Spinal cord (tissue), 10 donors: ENCODE measurements around the gene SUSD4. TPM values are rescaled to one million over a fixed set of nuclear protein-coding genes. Genes with fewer than 3 reads are reported as not detected.
A peak's percentile ranks its signal among the peaks of the same experiment; 100 is the strongest.

Experiments used
- DNase-seq, 6 donors: peaks; one replicate each; pipeline versions ENCODE4 v3.0.0 to v3.0.0-alpha.2; 2013 to 2015; ENCODE audit warnings: low spot score in 6 of 6, low read depth in 4 of 6
- H3K27ac ChIP-seq: one replicate; pipeline ENCODE4 v1.5.1; 2013; ENCODE audit warnings: low read depth, low read length, control low read depth
- H3K27me3 ChIP-seq: one replicate; pipeline ENCODE4 v1.6.1; 2013; ENCODE audit warnings: low read length; ENCODE audit not compliant: control insufficient read depth, insufficient read depth
- H3K36me3 ChIP-seq: one replicate; pipeline ENCODE4 v1.6.1; 2013; ENCODE audit warnings: low read length; ENCODE audit not compliant: control insufficient read depth, insufficient read depth
- H3K4me1 ChIP-seq: one replicate; pipeline ENCODE4 v1.6.1; 2013; ENCODE audit warnings: low read length; ENCODE audit not compliant: control insufficient read depth, insufficient read depth
- H3K4me3 ChIP-seq: one replicate; pipeline ENCODE4 v1.5.1; 2013; ENCODE audit warnings: low read depth, low read length, control low read depth
- H3K9me3 ChIP-seq: one replicate; pipeline ENCODE4 v1.6.1; 2013; ENCODE audit warnings: low read length; ENCODE audit not compliant: control insufficient read depth, insufficient read depth
- WGBS: methylation state at CpG from one replicate; pipeline ENCODE4 v1.1.5; 2013; ENCODE audit warnings: missing lambda C conversion rate; ENCODE audit not compliant: insufficient coverage; 5-methylcytosine and 5-hydroxymethylcytosine counted together
- polyA plus RNA-seq, 2 donors: library from polyadenylated mRNA; unstranded; fragments of 120-200 nt; gene quantifications; one replicate each; pipeline ENCODE4 v1.2.1, GENCODE V29; 2013; ENCODE audit not compliant: insufficient read length in 2 of 2
- total RNA-seq, 2 donors: library from RNA; depleted of rRNA in 1 of 2; stranded (reverse); fragments of 120-200 nt in 1 of 2; fragments of >200 nt in 1 of 2; gene quantifications; one replicate each; pipeline versions ENCODE4 v1.2.3 to v1.2.4, GENCODE V29; 2013 to 2014
- donor health status: healthy.

SUSD4 gene
- total and polyA plus RNA-seq, 4 donors, result 20.2 to 54.4 (median 42.8) TPM

DNA sequence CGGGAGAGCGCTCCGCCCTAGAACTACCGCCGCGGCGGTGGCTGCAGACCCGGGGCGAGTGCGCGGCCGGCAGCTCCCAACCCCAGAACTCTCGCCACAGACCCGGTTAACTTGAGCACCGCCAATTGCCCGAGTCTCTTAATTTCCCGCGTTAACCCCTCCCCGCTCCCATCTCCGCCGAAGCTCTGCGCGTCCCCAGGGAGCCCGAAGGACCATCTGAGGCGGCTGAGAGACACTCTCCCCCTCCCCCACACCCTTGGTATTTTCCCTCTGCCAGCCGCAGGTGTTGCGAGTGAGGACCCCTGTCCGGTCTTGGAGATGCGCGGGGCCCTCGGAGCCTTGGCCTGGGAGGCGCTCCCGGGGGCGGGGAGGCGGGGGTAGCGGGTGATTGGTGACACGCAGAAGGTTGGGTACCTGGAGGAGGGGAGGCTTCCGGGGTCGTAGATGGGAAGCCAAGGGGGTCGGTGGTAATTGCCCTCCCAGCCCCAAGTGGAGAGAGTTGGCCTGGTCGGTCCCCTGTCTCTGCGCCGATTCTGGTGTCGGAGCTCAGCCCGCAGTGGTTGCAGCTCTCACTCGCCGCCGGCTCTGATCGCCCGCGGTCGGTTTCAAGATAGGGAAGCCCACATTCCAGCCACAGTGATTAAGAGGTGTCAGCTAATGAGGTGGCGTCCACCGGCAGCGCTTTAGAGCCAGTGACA lies 858 bp upstream of the SUSD4 start:
- Histone ChIP-seq H3K36me3 (no peaks in the 10 kb centered on the region), H3K27me3 (peaks cover 3% of the 10 kb centered on the region), H3K27ac (no peak overlapping the region), H3K9me3 (no peaks in the 10 kb centered on the region), H3K4me3 (peak overlapping the region; percentile 43), H3K4me1 (peaks cover 21% of the 10 kb centered on the region)
- DNase-seq, result peak in 2 of 6 donors; percentile 28 to 57
- WGBS, result 2% methylated on average over 51 of the region's 55 CpGs

GRCh38 chr1:223363057-223363855 lies 720 bp downstream of the SUSD4 start:
- Histone ChIP-seq H3K27me3 (peaks cover 3% of the 10 kb centered on the region), H3K4me1 (peaks cover 21% of the 10 kb centered on the region), H3K27ac (peak overlapping the region; percentile 61), H3K9me3 (no peaks in the 10 kb centered on the region), H3K36me3 (no peaks in the 10 kb centered on the region), H3K4me3 (peak overlapping the region; percentile 70)
- WGBS, result under 1% methylated on average over 43 of the region's 44 CpGs
- peak in 5 of 6 donors; percentile 36 to 80 (median 43) for DNase-seq

DNA sequence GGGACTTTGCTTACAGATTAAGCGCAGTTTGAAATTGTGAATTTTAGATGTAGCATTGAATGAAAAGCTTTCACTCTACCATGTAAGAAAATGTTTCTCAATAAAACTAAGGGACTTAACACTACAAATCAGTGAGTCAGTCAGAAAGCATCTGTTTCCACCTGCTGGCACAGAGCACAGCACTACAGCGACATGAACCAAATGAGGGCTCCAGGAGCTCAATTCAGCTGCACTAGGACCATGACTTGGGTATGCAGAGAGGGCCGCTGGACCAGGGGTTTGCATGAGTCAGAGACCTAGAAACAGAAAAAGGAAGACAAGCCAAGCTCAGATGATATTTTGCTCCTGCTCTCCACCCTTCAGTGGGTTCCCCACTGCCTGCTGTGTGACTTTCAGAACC lies 5.2 kb downstream of the SUSD4 start:
- Histone ChIP-seq H3K4me3 (no peak overlapping the region), H3K4me1 (peaks cover 13% of the 10 kb centered on the region), H3K27ac (no peak overlapping the region), H3K27me3 (peaks cover 3% of the 10 kb centered on the region), H3K36me3 (no peaks in the 10 kb centered on the region), H3K9me3 (no peaks in the 10 kb centered on the region)
- WGBS, result 75% methylated on average over 2 of the region's 3 CpGs
- no peak for DNase-seq

GRCh38 chr1:223355699-223356098 lies 8.3 kb downstream of the SUSD4 start:
- Histone ChIP-seq H3K27ac (no peak overlapping the region), H3K9me3 (no peaks in the 10 kb centered on the region), H3K4me3 (no peak overlapping the region), H3K4me1 (peaks cover 9% of the 10 kb centered on the region), H3K36me3 (no peaks in the 10 kb centered on the region), H3K27me3 (peaks cover 3% of the 10 kb centered on the region)
- DNase-seq, result no peak
- WGBS, result no CpG with 5 or more reads among the region's 2 CpGs

GRCh38 chr1:223353939-223354338 lies 10.0 kb downstream of the SUSD4 start:
- Histone ChIP-seq H3K27ac (no peak overlapping the region), H3K36me3 (no peaks in the 10 kb centered on the region), H3K9me3 (no peaks in the 10 kb centered on the region), H3K4me3 (no peak overlapping the region), H3K4me1 (peaks cover 9% of the 10 kb centered on the region), H3K27me3 (no peaks in the 10 kb centered on the region)
- DNase-seq, result no peak
- 93% methylated on average over 3 of the region's 6 CpGs for WGBS

GRCh38 chr1:223352944-223353343 lies 11.0 kb downstream of the SUSD4 start:
- H3K4me1 ChIP-seq, result peaks cover 9% of the 10 kb centered on the region
- 31% methylated on average over 4 of the region's 7 CpGs for WGBS
- no peaks in the 10 kb centered on the region for H3K36me3 ChIP-seq
- H3K27me3 ChIP-seq, result no peaks in the 10 kb centered on the region
- H3K9me3 ChIP-seq, result no peaks in the 10 kb centered on the region
- H3K27ac ChIP-seq, result no peak overlapping the region
- peak in 2 of 6 donors; percentile 29 to 43 for DNase-seq
- no peak overlapping the region for H3K4me3 ChIP-seq

DNA sequence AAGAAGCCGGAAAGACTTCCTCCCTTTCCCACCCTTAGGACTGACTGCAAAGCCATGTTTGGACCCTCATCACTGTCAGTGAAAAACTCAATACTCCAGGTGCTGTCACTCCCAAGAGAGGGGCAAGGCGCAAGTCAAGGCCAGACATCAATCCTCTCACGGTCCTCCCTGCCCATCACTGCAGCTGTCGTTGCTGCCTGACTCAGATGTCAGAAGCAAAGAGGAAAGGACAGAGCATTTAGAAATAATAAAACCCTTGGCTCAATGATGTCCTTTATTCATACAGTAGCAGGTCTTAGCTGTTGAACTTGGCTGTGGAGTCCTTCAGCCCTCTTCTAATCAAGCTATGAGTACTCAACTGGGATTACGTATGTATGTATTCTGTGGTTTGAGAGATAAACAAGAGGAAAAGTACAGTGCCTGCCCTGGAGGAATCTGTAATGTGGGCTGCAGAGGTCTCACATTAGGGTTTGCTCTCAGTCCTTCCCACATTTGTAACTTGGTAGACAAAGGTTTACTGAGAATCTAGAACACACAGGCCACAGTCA lies 13.5 kb downstream of the SUSD4 start:
- 61% methylated on average over 3 of the region's 5 CpGs for WGBS

GRCh38 chr1:223349241-223349640 lies 14.7 kb downstream of the SUSD4 start:
- WGBS, result 100% methylated on average over 1 of the region's 3 CpGs
- Histone ChIP-seq H3K9me3 (no peaks in the 10 kb centered on the region), H3K4me3 (no peak overlapping the region), H3K4me1 (peaks cover 9% of the 10 kb centered on the region), H3K27me3 (no peaks in the 10 kb centered on the region), H3K27ac (no peak overlapping the region), H3K36me3 (no peaks in the 10 kb centered on the region)
- no peak for DNase-seq

More for the DNA sequence above, 13.5 kb downstream of the SUSD4 start:
- Histone ChIP-seq H3K4me1 (peaks cover 9% of the 10 kb centered on the region), H3K27ac (no peak overlapping the region), H3K9me3 (no peaks in the 10 kb centered on the region), H3K36me3 (no peaks in the 10 kb centered on the region), H3K27me3 (no peaks in the 10 kb centered on the region), H3K4me3 (no peak overlapping the region)
- no peak for DNase-seq

DNA sequence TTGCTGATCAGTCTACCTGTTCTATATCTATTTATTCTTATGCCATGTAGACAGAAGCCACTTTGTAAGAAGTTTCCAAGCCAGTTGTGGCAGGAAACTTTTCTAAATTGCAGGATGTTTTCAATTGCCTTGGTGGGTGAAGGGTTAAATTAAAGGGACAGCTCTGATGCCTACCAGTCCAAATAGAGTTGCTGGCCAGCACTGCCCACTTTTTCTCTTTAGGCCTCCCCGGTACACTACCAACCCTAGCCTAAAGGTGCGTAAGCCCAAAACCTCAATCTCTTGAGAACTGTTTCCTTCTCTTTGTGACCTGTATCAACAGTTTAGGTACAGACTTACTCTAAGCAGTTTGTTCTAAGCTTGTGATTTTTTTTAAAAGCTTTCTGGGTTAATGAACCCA lies 15.5 kb downstream of the SUSD4 start:
- WGBS, result 40% methylated on average over 1 of the region's 2 CpGs
- Histone ChIP-seq H3K27me3 (no peaks in the 10 kb centered on the region), H3K27ac (no peak overlapping the region), H3K4me1 (peaks cover 9% of the 10 kb centered on the region), H3K4me3 (no peak overlapping the region), H3K9me3 (no peaks in the 10 kb centered on the region), H3K36me3 (no peaks in the 10 kb centered on the region)
- DNase-seq, result no peak
